ENCODE measurements around the gene HEATR3.

The HEATR3 gene

DNA sequence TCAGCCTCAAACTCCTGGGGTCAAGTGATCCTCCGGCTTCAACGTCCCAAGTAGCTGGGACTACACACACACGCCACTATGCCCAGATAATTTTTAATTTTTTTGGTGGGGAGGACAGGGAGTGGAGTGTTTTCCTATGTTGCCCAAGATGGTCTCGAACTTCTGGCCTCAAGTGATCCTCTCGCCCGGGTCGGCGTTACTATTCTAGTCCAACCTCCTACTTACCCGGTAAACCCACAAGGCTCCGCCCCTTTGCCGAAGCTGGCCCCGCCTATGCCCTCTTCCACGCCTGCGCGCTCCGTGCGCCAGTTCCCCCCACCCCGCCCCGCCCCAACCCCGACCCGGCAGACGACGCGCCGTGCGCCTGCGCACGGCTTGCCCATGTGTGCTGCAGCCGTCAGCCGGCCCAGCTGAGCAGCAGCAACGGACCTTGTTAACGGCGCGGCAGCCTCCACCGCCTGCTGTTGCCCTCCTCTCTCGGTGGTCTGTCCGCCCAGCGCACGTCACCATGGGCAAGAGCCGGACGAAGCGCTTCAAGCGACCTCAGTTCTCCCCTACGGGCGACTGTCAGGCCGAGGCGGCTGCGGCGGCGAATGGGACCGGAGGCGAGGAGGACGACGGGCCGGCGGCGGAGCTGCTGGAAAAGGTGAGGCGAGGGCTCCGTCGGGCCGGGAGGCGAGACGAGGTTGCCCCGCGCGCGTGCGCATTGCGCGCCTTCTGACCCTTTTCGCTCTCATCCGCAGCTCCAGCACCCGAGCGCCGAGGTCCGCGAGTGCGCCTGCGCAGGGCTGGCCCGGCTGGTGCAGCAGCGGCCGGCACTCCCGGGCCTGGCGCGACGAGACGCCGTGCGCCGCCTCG lies at the start of gene HEATR3:
Gene HEATR3, plus strand, starts transcription at position 347 of the 858 bp plus-strand sequence. Its CDS starts 162 bp downstream, at position 509.
- DNase-seq, result peak; percentile 90

DNA sequence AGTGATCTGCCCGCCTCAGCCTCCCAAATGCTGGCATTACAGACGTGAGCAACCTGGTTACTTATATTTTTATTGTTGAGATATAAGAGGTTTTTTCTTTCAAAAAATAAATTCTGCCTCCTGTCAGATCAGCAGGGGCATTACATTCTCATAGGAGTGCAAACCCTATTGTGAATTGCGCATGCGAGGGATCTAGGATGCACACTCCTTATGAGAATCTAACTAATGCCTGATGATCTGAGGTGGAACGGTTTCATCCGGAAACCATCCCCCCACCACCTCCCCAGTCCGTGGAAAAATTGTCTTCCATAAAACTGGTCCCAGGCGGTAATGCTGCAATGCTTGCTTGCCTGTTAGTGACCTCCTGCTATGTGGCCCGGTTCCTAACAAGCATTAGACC lies 48.2 kb upstream of the HEATR3 start:
- DNase-seq, result no peak

DNA sequence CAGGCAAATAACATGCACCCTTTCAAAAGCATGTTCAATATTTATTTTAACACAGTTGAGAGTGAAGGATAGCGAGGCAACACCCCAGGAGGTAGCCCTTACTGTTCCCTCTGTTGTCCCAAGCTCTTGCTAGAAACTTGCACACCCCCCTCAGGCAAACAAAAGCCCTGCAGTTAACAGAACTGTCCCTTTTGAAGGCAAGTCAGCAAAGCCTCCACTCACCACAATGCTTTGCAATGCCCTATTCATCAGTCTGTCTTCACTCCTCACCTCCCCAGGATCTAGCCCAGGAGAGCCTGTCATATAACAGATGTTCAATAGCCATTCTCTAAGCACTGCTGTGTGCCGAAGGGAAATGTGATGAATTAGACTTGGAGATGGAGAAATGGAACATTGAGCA lies 44.2 kb upstream of the HEATR3 start:
- peak; percentile 3 for DNase-seq

GRCh38 chr16:50023641-50024040 lies 42.1 kb upstream of the HEATR3 start:
- DNase-seq, result no peak

GRCh38 chr16:50024207-50024606 lies 41.6 kb upstream of the HEATR3 start:
- DNase-seq, result no peak

DNA sequence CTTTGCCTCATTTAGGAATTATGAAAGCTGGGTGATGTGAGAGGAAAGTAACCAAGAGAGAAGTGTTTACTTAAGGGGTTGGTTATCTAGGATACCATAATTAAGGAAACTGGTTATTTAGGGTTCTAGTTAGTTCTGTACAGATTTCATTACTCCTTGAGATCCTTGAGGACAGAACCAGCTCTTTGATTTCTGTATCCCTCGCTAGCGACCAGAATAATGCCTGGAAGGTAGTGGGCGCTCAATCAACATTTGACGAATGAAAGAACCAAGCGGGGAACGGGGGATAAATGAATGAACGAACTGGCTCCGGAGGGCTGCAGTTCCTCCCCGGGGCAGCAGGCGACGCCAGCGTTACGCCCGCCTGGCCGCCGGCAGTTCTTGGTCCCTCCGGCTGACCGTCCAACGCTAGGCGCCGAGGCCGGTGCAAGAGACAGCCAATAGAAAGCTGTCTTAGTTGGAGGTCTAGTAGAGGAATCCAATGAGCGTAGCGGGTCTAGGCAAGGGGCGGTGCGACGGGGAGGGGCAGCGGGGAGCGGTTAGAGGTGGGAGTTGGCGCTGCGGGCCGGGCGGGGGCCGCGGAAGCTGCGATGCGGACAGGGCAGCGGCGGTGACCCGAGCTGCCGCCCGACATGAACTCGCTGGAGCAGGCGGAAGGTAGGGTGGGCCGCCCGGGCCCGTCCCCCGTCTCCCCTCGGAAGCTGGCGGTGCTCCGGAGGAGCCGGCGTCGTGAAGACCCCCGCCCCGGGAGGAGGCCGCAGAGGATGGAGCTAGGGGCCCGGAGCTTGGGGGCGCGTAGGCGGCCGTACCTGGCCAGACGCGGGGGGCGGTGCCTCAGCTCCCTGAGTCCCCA lies 40.9 kb upstream of the HEATR3 start, which contains the start of gene CNEP1R1:
Gene CNEP1R1, plus strand, starts transcription at position 542 of the 853 bp plus-strand sequence. Its CDS starts 91 bp downstream, at position 633.
- DNase-seq, result peak; percentile 96

DNA sequence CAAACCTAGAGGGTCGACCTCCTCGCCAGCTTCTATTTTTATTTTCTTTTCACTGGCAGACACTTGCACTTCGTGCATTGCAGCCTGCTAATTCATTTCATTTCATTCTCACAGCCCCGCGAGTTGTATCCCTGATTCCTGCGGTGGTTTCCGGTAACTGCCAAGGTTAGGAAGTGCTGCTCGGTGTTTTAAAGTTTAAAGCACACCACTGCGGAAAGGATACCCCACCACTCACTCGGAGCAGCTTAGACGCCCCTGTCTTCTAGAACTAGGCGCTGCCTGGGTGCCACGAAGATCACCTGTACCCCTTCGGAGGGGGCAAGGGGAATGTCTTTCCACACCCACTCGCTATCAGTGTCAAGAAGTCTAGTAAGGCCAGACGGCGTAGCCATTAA lies 40.2 kb upstream of the HEATR3 start:
- no peak for DNase-seq

DNA sequence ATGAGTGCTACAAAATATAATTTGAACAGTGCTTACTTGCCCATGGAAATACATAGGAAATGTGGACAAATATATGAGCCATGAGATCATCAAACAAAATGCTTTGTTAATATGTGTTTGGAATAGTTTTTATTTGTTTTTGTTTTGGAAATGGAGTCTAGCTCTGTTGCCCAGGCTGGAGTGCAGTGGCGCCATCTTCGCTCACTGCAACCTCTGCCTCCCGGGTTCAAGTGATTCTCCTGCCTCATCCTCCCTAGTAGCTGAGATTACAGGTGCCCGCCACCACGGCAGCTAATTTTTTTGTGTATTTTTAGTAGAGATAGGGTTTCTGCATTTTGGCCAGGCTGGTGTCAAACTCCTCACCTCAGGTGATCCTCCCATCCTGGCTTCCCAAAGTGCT lies 37.9 kb upstream of the HEATR3 start:
- no peak for DNase-seq

DNA sequence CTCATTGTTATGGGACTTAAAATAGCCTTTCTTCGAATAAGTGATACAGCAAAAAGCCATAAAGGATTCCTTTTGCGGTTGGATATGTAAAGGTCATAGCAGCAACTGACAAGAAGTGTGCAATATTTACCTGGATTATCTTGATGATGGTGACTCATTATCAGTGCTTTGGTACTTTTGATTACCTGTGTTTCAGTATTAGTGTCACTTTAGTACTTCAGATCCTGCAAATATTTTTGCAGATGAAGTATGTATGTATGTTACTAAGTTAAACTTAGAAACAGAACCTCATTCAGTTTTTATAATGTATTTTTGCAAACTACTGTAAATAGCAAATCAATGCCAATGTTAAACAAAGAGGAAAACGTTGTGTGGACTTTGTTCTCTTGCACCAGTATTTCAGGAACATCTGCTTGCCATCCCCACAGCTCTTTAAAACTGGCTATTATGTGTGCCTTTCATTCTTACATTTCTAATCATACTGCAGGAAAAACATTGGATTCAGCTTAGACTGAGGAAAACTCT lies 30.2 kb upstream of the HEATR3 start:
- DNase-seq, result no peak

- no peak for DNase-seq
These were observed 29.3 kb upstream of the HEATR3 start for GRCh38 chr16:50036426-50036825.

DNA sequence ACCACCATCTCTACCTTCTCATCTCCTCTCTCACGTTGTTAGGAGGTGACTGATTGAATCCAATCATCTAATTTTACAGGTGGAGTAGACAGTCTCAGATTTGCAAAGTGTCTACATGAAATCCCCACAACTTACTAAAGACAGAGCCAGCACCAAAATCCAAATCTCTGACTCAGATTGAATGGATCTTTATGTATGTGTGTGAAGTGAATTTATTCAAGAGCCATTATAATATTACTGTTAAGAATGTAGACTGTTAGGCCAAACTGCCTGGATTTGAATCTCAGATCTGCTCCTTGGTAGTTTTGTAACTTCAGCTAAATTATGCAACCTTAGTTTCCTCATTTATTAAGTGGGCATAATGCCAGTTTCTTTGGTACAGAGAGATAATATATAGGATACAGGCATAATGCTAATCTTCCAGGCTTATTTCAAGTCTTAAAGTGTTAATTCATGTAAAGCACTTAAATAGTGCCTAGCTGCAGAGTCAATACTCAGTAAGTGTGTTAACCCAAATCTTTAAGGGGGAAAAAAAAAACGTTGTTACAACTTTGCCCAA lies 28.0 kb upstream of the HEATR3 start:
- no peak for DNase-seq

GRCh38 chr16:50038286-50038685 lies 27.5 kb upstream of the HEATR3 start:
- DNase-seq, result no peak

DNA sequence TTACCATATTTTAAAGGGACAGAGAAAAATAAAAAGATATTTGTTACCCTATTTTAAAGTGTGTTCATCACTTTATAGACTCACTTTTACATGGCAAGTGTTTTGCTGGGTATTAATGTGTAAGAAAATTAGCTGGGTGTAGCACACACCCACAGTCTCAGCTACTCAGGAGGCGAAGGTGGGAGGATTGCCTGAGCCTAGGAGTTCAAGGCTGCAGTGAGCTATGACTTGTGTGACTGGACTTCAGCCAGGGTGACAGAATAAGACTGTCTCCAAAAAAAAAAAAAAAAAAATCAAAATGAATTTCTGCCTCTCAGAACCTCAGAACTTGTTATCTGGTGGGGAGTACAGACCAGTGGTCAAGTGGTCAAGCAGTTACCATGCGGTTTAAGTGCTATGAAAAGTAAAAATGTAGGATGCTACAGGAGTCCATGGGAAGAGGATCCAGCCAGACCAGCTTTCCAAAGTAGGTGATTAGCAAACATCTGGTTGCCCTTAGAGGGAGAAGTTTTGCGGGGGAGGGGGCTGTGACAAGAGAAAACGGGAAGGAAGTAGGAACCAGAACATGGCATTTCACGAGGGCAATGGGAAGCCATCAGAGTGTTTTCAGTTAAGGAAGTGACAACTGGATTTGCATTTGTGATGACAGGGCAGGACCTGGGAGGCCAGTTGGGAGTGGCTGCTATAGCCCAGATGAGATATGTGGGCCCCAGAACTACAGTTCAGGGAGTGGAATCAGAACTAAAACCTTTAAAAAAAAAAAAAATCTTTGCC lies 26.8 kb upstream of the HEATR3 start:
- no peak for DNase-seq

DNA sequence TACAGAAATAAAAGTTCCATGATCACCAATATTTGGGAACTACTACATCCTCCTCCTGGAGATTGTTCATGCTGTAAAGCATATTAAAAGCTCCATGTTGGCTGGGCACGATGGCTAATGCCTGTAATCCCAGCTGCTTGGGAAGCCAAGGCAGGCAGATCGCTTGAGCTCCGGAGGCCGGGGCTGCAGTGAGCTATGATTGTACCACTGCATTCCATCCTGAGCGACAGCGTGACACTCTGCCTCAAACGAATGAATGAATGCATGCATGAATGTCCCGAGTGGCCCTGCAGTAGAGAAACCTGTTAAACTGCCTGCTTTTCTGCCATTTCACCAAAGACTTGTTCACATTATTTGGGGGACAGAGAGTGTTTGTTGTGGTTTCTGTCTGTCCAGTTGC lies 25.8 kb upstream of the HEATR3 start:
- DNase-seq, result no peak

DNA sequence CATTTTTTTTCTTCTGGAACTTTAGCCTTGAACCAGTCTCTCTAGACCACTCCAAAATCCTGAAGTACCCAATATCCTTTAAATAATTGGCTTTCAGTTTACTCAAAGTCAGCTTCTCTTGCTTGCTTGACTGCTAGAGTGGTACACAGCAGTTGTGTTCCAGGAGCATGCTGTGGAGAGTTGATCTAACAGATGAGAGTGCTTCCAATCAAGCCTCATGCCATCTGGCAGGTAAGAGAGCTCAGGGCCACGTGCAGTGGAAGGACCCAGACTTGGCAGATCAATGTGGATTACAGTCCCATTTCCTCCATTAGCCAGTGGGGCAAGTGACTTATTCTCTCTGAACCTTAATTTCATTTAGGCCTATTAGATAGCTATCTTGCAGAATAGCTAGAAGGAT lies 25.1 kb upstream of the HEATR3 start:
- DNase-seq, result no peak

DNA sequence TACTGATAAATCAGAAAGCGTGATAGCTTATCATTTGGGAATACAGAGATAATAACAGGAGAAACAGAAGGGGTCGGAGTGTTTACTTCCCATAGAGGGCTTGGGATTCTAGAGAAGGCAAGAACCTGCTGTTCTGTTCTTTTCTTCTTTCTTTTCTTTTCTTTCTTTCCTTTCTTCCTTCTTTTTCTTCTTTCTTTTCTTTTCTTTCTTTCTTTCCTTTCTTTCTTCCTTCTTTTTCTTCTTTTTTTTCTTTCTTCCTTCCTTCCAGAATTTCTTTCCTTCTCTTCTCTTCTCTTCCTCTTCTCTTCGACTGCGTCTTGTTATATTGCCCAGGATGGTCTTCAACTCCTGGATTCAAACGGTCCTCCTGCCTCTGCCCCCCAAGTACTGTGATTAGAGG lies 22.4 kb upstream of the HEATR3 start:
- no peak for DNase-seq

DNA sequence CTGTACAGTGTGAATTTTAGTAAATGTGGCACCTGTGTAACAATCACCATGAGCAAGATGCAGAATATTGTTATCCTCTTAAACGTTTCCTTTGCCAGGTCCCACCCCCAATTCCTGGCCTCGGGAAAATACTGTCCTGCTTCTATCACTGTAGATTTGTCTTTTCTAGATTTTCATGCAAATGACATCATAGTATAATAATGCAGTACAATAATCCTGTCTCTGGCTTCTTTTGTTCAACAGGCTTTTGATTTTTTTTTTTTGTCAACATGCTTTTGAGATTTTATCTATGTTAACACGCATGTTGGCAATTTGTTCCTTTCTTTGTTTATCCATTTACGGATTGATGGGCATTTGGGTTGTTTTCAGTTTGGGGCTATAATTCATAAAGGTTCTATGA lies 20.4 kb upstream of the HEATR3 start:
- no peak for DNase-seq

- DNase-seq, result no peak
These were observed 18.9 kb upstream of the HEATR3 start for GRCh38 chr16:50046853-50047252.

- DNase-seq, result no peak
These were observed 17.9 kb upstream of the HEATR3 start for GRCh38 chr16:50047864-50048263.

GRCh38 chr16:50050802-50051201 lies 15.0 kb upstream of the HEATR3 start:
- DNase-seq, result peak; percentile 12

GRCh38 chr16:50056226-50056625 lies 9.5 kb upstream of the HEATR3 start:
- DNase-seq, result no peak

DNA sequence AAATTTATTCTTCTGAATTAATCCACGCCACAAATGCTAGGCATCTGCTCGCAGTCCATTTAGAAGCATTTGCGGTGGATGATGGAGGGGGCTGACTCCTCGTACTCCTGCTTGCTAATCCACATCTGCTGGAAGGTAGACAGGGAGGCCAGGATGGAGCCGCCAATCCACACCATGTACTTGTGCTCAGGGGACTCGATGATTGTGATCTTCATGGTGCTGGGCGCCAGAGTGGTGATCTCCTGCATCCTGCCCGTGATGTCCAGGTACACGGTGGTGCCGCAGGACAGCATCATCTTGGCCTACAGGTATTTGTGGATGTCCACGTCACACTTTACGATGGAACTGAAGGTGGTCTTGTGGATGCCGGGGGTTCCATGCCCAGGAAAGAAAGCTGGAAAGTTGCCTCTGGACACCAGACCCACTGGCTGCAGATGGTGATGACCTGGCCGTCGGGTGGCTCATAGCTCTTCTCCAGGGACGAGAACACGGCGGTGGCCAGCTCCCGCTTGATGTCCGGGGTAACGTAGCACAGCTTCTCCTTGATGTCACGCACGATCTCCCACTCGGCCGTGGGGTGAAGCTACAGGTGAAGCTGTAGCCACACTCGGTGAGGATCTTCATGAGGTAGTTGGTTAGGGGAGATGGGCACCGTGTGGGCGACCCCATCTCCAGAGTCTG lies 7.5 kb upstream of the HEATR3 start:
- no peak for DNase-seq
